ENCODE results near the gene RAB40C.

Gene RAB40C

GRCh38 chr16:575354-576196 lies 14.3 kb upstream of the RAB40C start:
- no peak for DNase-seq

GRCh38 chr16:576197-576822 lies 13.6 kb upstream of the RAB40C start:
- no peak for DNase-seq

DNA sequence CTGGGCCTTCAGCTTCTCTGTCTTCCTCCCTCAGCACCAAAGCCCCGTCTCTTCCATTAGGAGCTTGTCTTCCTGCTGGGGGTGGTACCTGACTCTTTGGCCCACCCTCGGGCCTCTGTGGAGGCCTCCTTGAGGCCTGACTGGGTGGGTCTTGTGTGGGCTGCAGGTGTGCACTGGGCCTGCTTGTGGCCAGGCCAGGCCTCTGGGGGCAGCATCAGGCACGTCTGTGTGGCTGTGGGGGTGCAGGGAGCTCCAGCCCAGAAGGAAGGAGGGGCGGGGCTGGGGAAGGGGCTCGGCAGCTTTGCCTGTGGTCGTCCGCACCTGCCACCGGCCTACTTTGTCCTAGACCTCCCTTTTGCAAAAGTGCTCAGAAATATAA lies 13.1 kb upstream of the RAB40C start:
- no peak for DNase-seq

DNA sequence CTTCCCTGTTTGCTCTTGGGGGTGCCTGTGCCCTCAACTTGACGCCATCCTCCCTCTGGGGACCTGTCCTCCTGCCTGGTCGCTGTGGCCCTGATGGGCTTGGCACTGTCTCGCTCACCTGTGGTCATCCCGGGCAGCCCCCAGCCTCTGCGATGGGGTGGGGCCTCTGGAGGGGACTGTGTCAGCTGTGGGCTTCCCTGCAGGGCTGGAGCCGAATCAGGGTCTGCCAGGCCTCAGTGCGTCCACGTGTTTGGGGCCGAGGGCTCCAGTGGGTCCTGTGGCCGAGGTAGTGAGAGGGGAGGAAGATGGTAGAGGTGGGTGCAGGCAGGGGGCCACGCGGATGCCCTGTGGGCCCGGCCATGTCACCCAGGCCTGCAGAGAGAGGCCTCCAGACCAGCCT lies 12.1 kb upstream of the RAB40C start:
- no peak for DNase-seq

DNA sequence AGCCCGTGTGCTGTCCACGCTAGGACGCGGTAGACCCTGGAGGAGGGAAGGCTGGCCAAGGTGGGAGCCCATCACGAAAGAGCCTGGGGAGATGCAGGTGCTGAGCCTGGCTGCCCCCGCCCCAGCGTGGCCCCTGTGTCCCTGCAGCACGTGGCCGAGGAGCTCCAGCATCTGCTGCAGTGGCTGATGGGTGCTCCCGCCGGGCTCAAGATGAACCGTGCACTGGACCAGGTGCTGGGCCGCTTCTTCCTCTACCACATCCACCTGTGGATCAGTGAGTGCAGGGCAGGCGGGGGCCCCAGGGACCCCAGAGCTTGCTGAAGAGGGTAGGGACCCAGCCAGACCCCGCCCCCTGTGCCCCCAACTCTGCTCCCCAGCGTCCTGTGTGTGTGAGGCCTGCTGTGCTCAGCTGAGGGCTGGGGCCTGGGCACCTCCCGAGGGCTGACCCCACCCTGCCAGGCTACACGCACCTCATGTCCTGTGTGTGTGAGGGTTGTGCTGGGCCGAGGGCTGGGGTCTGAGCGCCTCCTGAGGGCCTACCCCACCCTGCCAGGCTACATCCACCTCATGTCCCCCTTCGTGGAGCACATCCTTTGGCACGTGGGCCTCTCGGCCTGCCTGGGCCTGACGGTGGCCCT lies 11.5 kb upstream of the RAB40C start:
- DNase-seq, result no peak

DNA sequence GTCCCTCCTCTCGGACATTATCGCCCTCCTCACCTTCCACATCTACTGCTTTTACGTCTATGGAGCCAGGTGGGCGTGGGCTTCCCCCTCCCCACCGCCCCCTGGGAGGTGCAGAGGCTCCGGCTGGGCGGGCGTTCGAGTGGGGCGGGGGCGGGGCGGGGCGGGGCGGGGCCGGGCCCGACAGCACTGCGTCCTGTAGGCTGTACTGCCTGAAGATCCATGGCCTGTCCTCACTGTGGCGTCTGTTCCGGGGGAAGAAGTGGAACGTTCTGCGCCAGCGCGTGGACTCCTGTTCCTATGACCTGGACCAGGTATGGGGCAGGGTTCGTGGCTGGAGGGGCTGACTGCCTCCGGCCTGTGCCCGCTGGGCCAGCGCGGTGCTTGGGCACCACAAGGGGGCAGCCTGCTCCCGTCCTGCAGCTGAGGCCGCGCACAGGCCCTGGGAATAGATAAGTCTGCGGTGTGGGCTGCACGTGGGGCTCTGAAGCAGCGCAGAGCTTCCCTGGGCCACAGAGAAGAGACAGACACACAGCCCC lies 10.9 kb upstream of the RAB40C start:
- DNase-seq, result peak; percentile 43 to 45

DNA sequence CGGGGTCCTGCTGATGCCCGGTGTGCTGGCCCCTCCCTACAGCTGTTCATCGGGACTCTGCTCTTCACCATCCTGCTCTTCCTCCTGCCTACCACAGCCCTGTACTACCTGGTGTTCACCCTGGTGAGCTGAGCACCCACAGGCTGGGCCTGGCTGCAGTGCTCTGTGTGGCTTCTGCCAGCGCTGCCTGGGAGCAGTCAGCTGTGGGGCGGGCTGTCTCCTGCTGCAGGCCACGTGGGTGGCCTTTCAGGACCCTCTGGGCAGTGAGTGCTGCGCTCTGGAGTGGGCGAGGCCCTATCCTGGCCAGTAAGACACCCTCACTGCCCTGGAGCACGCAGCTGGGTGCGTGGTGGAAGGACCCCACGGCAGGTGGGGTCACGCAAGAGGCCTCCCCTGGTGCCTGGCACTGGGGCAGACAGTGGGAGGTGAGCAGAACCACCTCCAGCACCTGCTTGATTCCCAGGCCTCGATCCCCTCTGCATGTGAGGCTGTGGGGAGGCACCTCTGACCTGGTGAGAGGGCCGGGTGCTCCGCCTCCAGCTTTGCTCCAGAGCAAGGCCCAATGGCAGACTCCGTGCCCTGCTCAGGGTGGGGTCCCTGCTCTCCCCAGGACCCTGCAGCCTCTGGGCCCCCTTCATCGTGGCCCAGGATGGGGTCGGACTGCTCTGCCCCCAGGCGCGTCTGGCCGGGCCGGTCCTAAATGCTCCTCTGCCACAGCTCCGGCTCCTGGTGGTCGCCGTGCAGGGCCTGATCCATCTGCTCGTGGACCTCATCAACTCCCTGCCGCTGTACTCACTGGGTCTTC lies 9.5 kb upstream of the RAB40C start:
- DNase-seq, result no peak

- no peak for DNase-seq
These were observed 8.8 kb upstream of the RAB40C start for GRCh38 chr16:580946-581498.

GRCh38 chr16:582218-582613 lies 7.7 kb upstream of the RAB40C start:
- DNase-seq, result no peak

GRCh38 chr16:582614-583331 lies 7.1 kb upstream of the RAB40C start:
- DNase-seq, result no peak

- no peak for DNase-seq
These were observed 6.4 kb upstream of the RAB40C start for GRCh38 chr16:583470-583814.

- DNase-seq, result no peak
These were observed 5.9 kb upstream of the RAB40C start for GRCh38 chr16:583815-584591.

GRCh38 chr16:585351-585750 lies 4.5 kb upstream of the RAB40C start:
- DNase-seq, result no peak

GRCh38 chr16:586047-586644 lies 3.7 kb upstream of the RAB40C start:
- DNase-seq, result no peak

DNA sequence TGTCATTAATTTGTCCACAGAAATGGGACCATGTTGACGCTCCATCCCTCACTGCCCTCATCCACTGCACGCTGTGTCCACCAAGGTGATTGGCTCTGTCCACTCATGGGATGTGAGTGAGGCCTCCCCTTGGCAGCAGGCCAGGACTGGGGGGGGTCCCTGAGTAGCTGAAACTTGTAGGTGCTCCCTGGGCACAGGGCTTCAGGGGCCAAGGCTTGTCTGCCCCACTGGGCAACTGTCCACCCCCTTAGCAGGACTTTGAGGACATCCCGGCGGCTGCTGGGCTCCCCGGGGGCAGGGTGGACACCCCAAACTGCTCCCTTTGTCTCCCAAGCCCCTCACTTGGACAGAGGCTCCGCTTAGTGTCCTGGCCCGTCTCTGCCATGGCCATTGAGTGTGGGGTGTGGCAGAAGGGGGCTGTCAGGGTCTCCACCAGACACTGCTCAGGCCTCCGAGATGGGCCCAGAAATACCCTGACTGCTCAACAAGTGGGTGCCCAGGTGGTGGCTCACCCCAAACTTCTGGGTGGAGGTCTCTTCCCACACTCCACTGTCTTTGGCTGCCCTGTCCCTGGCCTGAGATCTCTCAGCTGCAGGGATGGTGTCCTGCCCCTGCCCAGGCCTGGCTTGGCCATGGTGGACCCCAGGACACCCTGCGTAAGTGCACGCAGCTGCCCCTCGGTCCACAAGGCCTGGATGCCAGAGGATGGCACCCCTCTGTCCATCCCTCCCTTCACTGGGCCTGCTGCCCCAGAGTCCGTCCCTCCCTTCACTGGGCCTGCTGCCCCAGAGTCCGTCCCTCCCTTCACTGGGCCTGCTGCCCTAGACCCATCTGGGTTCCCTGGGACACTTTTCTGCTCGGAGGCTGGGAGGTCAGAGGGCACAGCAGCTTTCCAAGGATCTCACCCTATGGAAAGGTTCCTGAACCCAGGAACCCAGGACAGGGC lies 2.9 kb upstream of the RAB40C start:
- no peak for DNase-seq

- no peak for DNase-seq
These were observed 1.3 kb upstream of the RAB40C start for GRCh38 chr16:588639-588888.

GRCh38 chr16:588889-589657 lies 793 bp upstream of the RAB40C start:
- peak; percentile 58 to 64 for DNase-seq

- DNase-seq, result no peak
These were observed 435 bp downstream of the RAB40C start for GRCh38 chr16:590188-590814.

GRCh38 chr16:590815-591200 lies 942 bp downstream of the RAB40C start:
- no peak for DNase-seq

Measured in Kasumi-1 (cell line).